Measurements from ENCODE around the gene SLC27A5. TPM values are rescaled to one million over a fixed set of nuclear protein-coding genes. Genes with fewer than 3 reads are reported as not detected.

The SLC27A5 gene
- total and polyA plus RNA-seq, 9 of the 15 experiments (the other 6 are each of a cell fraction or from before 2014, with no cell fraction given): 42.2 to 318 (median 64.7) TPM

DNA sequence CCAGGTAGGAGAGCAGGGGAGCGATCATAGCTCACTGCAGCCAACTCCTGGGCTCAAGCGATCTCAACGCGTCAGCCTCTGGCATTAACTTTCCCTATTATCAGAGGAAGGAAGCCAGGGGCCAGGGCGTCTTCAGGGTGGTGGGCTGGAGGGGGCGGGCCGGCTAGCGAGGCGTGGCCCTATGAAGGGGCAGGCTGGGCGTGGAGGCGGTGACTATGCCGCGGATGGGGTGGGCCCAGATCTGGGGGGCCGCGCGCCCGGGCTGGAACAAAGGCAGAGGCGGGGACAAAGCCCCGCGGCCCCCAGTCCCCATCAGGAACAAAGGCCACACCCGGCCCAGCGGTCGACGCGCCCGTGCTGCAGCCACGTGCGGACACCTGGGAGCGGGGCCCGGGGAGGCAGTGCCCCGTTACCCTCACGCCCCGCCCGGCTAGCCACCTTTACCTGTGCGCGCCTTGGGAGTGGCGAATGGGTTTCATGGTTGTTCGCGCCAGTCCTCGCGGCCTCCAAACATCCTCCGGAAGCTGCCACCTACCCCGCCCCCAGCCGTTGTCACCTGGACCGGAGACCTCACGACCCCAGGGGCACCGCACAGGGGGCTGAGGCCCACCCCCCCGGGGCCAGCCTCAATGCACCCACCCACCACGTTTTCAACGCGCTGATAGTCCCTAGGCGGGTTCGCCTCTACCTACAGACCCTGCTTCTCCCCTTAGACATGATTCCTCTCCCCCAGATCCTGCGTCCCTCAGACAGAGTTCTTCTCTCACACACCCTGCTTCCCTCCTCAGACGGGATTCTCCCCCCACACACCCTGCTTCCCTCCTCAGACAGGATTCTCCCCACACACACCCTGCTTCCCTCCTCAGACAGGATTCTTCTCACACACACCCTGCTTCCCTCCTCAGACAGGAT is 26.7 kb upstream of the SLC27A5 start:
- no peak overlapping the region for H2AFZ ChIP-seq (ENCODE audit: low read depth, low read length)
- FAIRE-seq (no peak), DNase-seq (ENCODE audit: extremely low read depth in 1 of 4, low spot score in 3 of 4) (no peak), ATAC-seq (0 out of 3 replicates have a peak, but pooled peaks have one; percentile 31)
- intact Hi-C loops (cut with micrococcal nuclease) (no loop called here), in situ Hi-C loops (cut with MboI) (no loop called here)
- no peaks in the 10 kb centered on the region for H3K9me3 ChIP-seq (replicated peaks; ENCODE audit: control insufficient read depth, insufficient read depth, low read depth, low read length)
- H3K4me2 ChIP-seq (ENCODE audit: insufficient read depth, low read length): no peak overlapping the region
- no peaks in the 10 kb centered on the region for H3K9me1 ChIP-seq (ENCODE audit: control insufficient read depth, insufficient read depth, low read length)
- H3K79me2 ChIP-seq (ENCODE audit: control insufficient read depth, insufficient read depth, low read length): no peaks in the 10 kb centered on the region
- peak overlapping the region in 1 of 2 experiments; percentile 52; a peak in 1 of 4 replicates for H3K9ac ChIP-seq (ENCODE audit: insufficient read depth in 1 of 2, low read depth in 2 of 2, low read length in 2 of 2)
- no peaks in the 10 kb centered on the region for H4K20me1 ChIP-seq (replicated peaks; ENCODE audit: control insufficient read depth, insufficient read depth, low read length)
- WGBS (ENCODE audit: insufficient coverage, low coverage, missing lambda C conversion rate): 53% methylated on average over 31 of the region's 55 CpGs
- no peak overlapping the region for H3K27ac ChIP-seq (ENCODE audit: extremely low read depth, low read depth, low read length)
- H3K27me3 ChIP-seq (ENCODE audit: control insufficient read depth in 2 of 2, insufficient read depth in 2 of 2, low read length in 2 of 2): no peaks in the 10 kb centered on the region; a peak in 1 of 5 replicates
- ChIA-PET CTCF (ENCODE audit: low intra/inter-chr PET ratio) (no interaction called here), POLR2A (no interaction called here)
- no peak overlapping the region for H3K4me3 ChIP-seq
- H3K36me3 ChIP-seq (ENCODE audit: control insufficient read depth, insufficient read depth, low read length): no peaks in the 10 kb centered on the region
- no TSS peak for BruUV-seq (replicated peaks)
- H3K4me1 ChIP-seq (replicated peaks in 1 of 2; ENCODE audit: control insufficient read depth in 2 of 2, insufficient read depth in 2 of 2, low read length in 2 of 2): peaks cover 0 to 16% of the 10 kb centered on the region in 2 experiments; a peak in 2 of 5 replicates
- TF ChIP-seq ZNF354B (CRISPR knock-in tag; IDR thresholded peaks at IDR 0.05) (no peak), ZSCAN29 (IDR thresholded peaks at IDR 0.05) (no peak), E2F6 (IDR thresholded peaks at IDR 0.05; ENCODE audit: borderline replicate concordance in 1 of 2, extremely low read depth in 1 of 2, insufficient read depth in 1 of 2, insufficient read length in 1 of 2, low read depth in 1 of 2, low read length in 1 of 2, poor library complexity in 1 of 2, severe bottlenecking in 1 of 2) (peak in 1 of 2 experiments; percentile 27), ZBTB33 (CRISPR knock-in tag; IDR thresholded peaks at IDR 0.05) (peak; percentile 69; the same call in 1 of the 2 replicates), PCBP1 (IDR thresholded peaks at IDR 0.05; ENCODE audit: low read depth, low read length, poor library complexity, severe bottlenecking) (peak; percentile 25), ZNF224 (CRISPR knock-in tag; IDR thresholded peaks at IDR 0.05) (no peak), ZNF518B (CRISPR knock-in tag; IDR thresholded peaks at IDR 0.05) (no peak), HLTF (IDR thresholded peaks at IDR 0.05) (no peak), ZNF197 (CRISPR knock-in tag; IDR thresholded peaks at IDR 0.05; ENCODE audit: low read depth) (no peak), CBX5 (IDR thresholded peaks at IDR 0.05; ENCODE audit: borderline replicate concordance, low read depth) (no peak), RBM22 (IDR thresholded peaks at IDR 0.05; ENCODE audit: low read depth, low read length, poor library complexity, severe bottlenecking) (no peak), KLF10 (CRISPR knock-in tag; IDR thresholded peaks at IDR 0.05) (no peak), PTRF (tag; IDR thresholded peaks at IDR 0.05) (no peak)
- TF ChIP-seq, protein P1, sequence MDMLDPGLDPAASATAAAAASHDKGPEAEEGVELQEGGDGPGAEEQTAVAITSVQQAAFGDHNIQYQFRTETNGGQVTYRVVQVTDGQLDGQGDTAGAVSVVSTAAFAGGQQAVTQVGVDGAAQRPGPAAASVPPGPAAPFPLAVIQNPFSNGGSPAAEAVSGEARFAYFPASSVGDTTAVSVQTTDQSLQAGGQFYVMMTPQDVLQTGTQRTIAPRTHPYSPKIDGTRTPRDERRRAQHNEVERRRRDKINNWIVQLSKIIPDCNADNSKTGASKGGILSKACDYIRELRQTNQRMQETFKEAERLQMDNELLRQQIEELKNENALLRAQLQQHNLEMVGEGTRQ (CRISPR knock-in tag; IDR thresholded peaks at IDR 0.05): no peak

Measured in K562 (cell line).